ENCODE data around the gene ZSCAN20. TPM values are rescaled to one million over a fixed set of nuclear protein-coding genes. Genes with fewer than 3 reads are reported as not detected.

The ZSCAN20 gene
- total RNA-seq, 2 experiments from 2014 or later: 1.8 to 2.1 TPM

Other genes starting within 250 kb of the ZSCAN20 start
- 10 to 100 TPM; 17.3 to 19.7 TPM for gene ZNF362, start 216.2 kb upstream of the ZSCAN20 start, total RNA-seq
- gene A3GALT2, start 151.5 kb upstream of the ZSCAN20 start, total RNA-seq: not detected
- 10 to 100 TPM; 40.3 to 42.2 TPM for gene PHC2, start 41.5 kb upstream of the ZSCAN20 start, total RNA-seq